GM19324 (cell line): ENCODE data around the gene FOXK1.

Experiments used
- ATAC-seq: cut with Tn5 transposase; IDR thresholded peaks from one replicate; pipeline ENCODE4 v1.9.1; 2021; ENCODE audit warnings: mild to moderate bottlenecking, moderate library complexity; ENCODE audit not compliant: unreplicated experiment, low FRiP score

FOXK1 gene

DNA sequence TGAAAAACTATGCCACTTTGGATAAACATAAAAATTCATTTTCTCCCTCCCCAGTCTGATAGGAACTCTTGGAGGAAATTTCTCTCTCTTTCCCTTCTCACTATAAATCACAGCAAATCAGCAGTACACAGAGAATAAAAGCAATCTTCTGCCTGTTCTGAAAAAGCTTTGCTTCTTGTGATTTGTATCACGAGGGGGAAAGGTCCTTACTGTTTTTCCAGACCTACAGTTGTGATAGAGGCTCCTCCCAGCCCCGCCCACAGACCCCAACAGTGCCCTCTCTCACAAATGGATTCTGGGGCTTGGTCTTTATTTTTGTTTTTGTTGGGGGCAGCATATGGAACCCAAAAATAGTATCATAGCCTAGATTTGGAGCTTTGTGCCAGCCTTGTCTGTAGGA lies 12.2 kb downstream of the FOXK1 start:
- ATAC-seq: no peak

DNA sequence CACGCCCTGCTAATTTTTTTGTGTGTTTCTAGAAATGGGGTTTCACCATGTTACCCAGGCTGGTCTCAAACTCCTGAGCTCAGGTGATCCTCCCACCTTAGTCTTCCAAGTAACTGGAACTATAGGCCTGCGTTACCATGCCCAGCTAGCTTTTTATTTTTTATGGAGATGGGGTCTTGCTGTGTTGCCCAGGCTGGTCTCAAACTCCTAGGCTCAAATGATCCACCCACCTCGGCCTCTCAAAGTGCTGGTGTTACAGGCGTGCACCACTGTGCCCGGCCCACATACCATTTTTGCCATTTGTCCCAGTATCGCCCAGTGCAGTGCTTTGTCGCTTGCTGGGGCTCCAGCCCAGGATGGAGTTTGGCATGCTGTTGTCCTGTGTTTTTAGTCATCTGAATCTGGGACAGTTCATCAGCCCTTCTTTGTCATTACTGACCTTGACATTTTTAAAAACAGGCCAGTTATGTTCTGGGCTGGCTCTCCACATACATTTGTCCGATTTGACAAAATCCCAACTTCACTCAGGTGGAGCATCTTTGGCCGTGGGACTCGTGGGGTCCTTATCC lies 16.7 kb downstream of the FOXK1 start:
- no peak for ATAC-seq

DNA sequence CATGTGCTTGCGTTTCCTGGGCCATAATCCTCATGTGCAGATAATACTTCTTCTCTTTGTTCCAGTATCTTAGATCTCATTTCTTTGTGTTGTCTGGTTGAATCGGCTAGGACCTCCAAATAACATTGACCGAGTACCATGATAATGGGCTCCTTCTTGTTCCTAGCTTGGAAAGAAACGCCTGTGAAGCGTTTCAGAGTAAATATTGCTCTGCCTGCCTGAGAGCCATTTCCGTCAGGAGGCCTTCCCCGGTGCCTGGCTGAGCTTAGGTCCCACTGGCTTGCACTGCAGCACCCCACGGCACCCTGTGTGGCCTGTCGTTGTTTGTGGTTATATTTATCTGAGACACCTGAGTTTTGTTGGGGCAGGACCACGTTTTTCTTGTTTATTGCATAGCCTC lies 17.7 kb downstream of the FOXK1 start:
- ATAC-seq: no peak

DNA sequence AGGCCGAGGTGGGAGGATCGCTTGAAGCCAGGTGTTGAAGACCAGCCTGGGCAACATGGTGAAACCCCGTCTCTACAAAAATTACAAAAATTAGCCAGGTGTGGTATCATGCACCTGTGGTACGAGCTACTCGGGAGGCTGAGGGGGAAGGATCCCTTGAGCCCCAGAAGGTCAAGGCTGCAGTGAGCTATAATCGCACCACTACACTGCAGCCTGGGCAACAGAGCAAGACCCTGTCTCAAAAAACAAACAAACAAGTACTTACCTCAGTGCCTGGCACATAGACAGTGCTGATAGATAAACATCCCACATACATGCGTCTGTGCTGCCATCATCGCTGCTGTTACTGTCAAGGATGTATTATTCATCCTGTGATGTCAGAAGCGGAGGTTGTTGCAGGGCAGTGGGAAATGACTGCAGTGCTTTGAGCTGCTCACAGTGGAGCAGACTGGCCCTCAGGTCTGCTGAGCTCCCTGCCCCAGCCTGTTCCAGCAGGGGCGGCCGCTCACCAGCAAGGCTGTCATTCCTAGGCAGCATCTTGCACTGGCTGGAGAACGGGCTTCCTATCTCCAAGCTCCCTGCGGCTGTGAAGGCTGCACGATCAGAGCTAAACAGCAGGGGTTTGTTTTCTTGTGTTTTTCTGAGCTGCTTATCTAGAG lies 18.6 kb downstream of the FOXK1 start:
- no peak for ATAC-seq

DNA sequence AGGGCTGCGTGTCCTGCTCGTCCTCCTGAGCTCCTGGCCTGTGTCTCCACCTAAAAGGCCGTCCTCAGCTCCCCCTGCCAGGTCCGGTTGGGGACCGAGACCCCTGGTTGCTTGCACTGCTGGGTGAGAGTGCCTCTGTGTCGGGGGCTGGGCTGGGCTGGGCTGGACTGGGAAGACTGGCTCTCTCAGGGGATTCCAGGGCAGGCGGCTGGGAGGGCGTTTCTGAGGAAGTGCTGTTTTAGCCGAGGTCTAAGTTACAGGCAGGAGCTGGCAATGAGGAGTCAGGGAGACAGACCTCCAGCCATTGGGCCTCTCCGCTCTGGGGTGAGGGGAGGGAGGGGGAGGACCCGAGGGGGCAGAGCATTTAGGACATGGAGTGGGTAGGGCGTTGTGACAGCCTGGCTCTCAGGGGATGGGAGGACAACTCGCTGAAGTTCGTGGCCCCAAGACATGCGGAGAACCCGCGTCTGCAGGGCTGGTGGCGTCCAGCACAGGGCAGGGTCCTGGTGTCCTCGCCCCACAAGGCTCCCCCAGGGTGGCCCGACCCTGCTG lies 20.9 kb downstream of the FOXK1 start:
- no peak for ATAC-seq

DNA sequence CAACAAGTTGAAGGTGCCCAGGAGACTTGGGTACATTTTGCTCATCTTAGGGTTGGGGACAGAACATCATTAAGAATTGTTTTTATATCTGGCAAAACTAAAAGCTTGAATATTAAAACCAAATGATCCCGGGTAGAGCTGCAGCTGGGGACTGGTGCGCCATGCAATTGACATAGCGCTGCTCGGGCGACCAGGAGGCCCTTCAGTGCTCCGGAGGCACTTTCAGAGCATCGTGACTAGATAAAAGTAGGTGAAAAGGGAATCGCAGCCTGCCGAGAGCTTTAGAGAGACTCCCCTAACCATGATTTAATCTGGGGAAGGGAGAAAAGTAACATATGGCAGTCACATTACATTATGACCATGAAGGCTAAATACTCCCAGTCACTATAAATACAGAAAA lies 21.4 kb downstream of the FOXK1 start:
- ATAC-seq: no peak

DNA sequence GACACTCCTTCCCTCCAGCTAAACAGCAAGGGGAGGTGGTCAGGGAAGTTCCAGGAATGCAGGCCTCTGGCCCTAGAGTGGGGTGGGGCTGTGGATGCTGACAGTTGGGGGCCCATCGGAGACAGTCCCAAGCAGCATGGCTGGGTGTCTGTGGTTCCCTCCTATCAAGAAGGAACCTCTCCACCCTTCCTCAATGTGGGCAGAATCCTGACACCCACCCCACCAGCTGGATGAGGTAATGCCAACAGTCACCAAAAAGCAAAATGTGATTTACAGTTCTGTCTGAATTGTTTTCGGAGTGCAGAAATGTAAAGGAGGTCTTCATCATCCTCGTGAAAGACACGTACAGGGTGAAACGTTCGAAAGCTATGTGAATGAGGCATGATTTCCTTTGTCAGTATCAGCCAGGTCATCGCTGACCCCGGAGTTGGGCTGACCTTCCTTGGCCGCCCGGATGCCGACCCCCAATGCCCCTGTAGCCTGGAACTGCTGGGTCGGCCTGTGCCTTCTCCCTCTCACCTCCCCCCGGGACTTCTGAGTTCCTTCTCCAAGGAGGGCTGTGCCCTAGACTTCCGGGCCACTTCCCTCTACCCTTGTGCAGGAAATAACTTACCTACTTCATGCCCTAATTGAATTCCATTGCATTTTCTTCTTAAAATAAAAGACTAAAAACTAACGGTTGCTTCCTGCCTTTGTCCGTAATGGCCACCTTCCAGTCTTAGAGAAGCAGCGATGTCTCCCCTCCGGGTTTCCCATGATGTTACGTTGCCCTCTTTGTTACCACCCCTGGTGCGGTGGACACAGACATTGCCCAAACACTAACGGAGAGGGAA lies 24.5 kb downstream of the FOXK1 start:
- no peak for ATAC-seq

DNA sequence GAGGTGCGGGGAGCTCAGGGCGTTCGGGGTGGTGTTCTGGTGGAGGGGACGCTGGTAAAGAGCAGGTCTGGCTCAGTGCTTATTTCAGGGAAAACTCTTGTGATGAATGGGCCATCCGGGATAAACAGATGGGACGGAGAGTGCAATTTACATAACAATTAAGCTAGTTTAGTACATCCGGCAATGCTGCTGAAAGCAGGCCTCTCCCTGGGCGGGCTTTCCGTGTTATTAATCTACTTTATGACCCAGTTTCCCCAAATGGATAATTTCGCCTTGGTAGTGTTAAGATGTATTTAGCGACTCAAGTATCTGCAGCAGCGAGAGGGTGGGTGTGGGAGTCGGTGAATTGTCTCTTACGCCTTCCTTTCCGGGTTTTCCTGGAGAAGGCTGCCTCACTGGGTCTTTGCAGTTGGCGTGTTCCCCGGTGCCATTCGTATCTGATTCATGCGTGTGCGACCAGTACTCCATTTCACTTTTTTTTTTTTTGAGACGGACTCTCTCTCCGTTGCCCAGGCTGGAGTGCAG lies 25.2 kb downstream of the FOXK1 start:
- ATAC-seq: no peak

DNA sequence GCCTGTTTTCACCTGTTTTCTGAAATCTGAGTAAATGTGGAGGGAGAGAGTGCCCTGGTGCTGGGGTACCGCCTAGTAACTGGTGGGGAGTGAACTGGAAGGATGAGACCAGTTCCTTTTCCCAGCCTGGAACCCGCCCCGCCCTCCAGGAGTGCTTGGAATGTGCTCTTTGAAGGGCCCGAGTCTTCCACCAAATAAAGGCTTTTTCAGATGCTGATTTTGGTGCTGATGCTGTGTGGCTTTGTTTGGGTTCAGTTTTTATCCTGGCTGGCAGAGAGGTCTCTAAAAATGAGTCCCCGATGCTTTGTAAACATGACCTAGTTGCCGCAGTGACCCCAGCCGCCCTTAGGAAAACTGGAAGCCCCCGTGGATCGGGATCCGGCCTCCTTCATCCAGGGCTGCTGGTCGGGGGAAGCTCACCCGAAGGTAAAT lies 25.9 kb downstream of the FOXK1 start:
- ATAC-seq: no peak

DNA sequence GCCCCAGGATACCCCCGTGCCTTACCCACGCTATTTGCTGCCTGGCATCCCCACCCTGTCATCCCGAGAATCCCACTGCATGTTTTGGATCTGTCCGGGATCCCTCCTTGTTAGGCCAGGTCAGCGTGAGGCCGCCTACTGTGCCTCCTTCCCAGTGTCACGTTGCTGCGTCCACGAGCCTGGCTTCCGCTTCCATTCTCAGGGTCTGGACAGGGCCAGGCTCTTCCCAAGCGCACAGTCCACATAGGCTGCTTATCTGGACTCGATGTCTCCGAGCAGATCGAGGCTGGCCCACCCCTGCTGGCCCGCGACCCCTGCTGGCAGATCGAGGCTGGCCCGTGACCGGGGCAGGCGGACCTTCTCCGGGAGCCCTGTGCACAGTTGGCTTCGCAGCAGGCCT lies 27.1 kb downstream of the FOXK1 start:
- ATAC-seq: no peak

DNA sequence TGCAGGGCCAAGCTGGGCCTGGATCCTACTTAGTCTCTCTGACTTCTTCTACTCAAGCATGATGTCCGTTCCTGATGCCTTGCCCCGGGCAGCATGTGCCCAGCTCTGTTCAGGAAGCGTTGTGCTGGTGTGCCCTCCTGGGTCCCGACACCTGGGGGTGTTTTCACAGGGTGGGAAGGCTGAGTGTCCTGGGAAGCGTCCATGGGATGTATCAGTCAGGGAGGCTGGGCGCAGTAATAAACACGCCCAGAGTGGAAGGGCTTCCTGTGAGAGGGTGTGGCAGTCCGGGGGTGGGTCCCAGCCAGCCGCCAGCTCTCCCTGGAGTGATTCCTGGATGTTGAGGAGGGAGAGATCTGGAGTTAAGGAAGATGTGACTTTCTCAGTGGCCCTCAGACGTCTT lies 29.0 kb downstream of the FOXK1 start:
- ATAC-seq: no peak

DNA sequence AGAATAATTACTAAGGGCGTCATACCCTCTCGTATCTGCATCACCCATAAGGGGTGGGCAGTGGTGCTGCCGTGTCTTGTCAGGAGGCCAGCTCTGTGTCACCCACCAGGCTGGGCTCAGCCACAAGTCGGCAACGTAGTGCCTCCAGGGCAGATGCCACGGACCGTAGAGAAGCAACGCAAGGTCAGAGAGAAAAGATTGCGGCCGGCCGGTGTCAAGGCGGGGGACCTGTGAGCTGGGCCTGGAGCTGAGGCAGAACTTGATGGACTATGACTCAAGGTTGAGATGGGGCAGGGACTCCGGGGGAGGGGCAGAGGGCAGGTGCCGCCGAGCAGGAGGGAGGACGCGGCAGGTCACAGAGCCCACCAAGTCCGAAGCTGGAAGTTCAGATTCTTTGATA lies 29.5 kb downstream of the FOXK1 start:
- ATAC-seq: no peak

DNA sequence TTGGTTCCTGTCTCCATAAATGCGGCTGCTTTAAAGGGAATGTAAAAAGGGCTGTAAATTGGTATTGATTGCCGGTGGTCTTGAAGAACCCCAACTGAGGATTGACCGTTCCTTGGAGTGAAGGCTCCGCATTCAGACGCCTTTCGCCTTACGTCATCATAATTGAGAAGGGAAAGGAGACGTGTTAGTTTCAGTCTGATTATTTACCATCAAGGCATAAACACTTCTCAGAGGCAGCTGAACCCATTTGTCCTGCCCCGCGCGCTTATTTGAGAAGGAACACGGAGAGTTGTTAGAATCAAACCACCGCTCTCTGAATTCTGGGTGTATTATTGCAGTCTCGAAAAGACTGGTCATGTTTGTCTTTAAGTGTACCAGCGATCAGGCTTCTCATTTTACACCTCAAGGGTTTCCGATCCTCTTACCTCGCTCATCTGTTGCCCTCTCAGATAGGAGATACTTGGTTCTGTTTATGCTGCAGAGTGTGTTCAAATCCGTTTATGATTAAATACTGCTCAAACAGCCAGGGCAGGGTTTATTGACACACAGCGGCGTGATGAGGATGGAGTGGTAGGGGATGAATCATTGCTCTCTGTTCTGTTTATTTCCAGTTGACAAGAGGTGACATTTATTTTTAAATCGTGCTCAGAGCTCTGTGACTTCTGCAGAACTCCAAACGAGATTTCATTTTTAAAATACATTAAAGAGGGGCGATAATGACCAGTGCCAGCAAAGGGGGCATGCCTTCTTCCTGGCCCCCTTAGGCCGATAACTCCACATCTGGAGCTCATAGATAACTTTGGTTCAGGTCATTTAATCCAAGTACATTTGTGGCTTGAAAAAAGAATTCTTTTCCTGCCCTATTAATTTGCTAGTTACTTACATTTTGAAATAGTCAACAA lies 30.4 kb downstream of the FOXK1 start:
- no peak for ATAC-seq

DNA sequence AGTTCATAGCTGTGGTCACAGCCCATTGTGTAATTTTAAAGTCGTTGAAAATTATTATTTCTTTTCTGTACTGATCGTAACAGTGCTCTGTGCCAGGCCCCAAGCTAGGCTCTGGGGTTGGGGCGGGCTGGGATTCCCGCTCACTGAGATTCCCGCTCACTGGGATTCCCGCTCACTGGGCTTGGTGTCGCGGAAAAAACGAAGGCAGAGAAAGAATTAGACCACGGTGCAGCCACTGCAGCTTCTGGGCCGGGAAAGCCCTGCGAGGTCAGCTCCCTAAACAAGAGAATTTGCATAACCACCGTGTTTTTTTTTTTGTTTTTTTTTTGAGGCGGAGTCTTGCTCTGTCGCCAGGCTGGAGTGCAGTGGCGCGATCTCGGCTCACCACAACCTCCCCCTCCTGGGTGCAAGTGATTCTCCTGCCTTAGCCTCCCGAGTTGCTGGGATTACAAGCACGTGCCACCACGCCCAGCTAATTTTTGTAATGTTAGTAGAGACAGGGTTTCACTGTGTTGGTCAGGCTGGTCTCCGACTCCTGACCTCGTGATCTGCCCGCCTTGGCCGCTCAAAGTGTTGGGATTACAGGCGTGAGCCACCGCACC lies 31.2 kb downstream of the FOXK1 start:
- no peak for ATAC-seq

DNA sequence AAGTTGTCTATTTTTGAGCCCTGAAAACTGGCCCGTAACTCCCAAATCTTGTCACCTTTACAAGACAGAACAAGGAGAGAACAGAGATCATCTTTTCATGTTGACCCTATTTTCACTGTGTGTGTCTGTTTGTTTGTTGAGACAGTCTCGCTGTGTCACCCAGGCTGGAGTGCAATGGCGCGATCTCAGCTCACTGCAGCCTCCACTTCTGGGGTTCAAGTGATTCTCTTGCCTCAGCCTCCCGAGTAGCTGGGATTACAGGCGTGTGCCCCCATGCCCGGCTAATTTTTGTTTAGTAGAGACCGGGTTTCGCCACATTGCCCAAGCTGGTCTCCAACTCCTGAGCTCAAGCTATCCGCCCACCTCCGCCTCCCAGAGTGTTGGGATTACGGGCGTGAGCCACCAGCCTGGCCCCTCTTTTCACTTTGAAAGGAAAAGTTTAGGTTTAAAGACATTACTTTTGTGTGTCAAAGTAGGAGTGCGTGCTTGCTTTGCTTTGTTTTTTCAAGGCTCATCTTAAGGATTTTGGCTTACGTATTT lies 32.1 kb downstream of the FOXK1 start:
- ATAC-seq: no peak

DNA sequence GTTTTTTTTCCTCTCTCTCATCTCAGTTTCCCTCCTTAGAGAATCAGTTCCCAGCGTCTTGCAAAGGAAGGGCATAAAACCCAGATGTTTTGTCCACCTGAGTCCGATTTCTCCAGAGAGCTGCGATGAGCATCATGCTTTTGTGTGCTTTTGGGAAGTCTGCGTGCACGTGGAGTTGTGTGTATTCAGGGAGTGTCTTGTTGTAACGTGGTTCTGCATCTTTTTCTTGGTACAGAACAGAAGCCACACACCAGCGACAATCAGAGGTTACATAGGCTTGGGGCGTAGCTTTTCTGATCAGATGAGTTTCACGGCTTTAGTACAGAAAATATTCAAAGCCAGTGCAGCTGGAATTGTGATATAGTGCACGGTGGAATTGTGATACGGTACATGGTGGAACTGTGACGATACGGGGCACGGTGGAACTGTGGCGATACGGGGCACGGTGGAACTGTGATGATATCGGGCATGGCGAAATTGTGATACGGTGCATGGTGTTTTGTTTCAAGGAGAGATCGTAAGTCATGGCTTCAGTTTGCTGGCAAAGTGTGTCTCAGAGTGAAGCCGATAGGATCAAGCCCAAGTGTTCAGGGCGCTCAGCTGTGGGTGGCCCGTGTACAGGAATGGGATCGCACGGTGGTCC lies 32.8 kb downstream of the FOXK1 start:
- no peak for ATAC-seq

DNA sequence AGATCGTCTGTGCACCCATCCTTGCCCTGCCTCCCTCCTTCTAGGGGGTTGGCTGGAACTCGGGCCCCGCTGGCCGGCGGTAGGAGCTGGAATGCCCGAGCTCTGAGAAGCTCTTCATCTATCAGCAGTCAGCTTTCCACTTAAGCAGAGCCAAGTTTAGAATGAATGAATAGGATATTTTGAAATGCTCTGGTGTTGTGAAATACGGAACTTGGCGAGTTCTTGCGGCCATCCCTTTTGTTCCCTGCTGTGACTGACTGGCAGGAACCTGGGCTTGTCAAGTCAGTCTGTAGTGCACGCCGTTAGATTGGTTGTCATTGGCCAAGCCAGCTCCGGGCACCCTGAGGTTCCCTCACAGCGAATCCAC lies 33.3 kb downstream of the FOXK1 start:
- ATAC-seq: no peak

DNA sequence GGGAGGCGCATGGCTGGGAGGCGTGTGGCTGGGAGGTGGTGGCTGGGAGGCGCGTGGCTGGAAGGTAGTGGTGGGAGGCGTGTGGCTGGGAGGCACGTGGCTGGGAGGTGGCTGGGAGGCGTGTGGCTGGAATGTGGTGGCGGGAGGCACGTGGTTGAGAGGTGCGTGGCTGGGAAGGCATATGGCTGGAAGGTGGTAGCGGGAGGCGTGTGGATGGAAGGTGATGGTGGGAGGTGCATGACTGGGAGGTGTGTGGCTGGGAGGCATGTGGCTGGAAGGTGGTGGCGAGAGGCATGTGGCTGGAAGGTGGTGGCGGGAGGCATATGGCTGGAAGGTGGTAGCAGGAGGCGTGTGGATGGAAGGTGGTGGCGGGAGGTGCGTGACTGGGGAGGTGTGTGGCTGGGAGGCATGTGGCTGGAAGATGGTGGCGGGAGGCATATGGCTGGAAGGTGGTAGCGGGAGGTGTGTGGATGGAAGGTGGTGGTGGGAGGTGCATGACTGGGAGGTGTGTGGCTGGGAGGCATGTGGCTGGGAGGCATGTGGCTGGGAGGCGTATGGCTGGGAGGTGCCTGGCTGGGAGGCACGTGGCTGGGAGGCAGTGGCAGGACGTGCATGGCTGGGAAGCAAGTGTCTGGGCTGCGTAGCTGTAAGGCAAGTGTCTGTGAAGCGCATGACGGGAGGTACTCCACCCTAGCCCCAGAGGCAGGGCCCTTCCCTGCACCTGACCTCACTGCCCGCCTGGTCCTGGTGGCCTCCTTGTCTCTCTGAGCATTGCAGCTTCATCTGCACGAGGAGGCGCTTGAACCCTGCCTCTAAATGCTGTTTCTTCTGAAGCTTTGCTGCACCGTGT lies 35.1 kb downstream of the FOXK1 start:
- no peak for ATAC-seq
